Measurements from ENCODE around the gene TM9SF2. TPM values are rescaled to one million over a fixed set of nuclear protein-coding genes. Genes with fewer than 3 reads are reported as not detected.
A peak's percentile ranks its signal among the peaks of the same experiment; 100 is the strongest.
"Not testable (repeated sequence)": the region's sequence is repeated elsewhere in the genome, so short reads cannot be mapped to it uniquely, and the experiment has no call there.

Gene TM9SF2
- total RNA-seq, 1 donor from 2014 or later = 141 TPM

GRCh38 chr13:99489028-99489427 is 12.2 kb upstream of the TM9SF2 start:
- FAIRE-seq (no peak), DNase-seq (ENCODE audit: low spot score in 2 of 2) (no peak)

GRCh38 chr13:99491750-99492149 is 9.5 kb upstream of the TM9SF2 start:
- not testable (repeated sequence) for FAIRE-seq; DNase-seq (ENCODE audit: low spot score in 2 of 2)

DNA sequence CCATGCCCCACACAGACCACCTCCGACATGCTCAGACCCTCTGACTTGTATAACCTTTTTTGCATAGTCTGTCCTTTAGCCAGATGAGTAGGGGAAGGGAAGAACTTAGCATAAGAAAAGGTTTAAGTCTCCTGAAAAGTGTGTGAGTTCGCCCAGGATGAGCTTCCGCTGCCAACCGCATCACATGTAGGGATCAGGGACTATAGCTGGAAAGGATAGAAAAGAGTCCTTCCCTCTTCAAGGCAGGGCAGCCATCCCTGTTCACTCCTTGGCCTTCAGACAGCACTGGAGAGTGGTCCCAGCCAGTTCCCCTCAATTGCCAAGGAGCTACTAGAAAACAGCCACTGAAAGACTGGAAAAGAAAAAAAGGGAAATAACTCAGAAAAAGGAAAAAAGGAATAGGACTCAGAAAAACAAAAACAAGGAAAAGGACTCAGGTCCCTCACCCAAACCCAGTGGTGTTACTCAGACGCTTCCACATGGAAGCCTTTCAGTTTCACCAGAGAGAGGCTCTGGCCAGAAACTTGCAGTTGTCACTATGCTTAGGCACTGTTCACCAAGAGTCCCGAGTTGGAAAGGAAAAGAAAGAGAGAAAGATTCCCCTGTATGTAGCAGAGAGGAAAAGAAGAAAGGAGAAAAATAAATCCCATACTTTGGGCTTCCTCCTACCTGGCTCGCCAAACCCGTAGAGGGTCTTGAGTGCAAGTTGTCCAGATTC is 5.6 kb upstream of the TM9SF2 start:
- FAIRE-seq = no peak
- DNase-seq (ENCODE audit: low spot score in 2 of 2) = no peak

DNA sequence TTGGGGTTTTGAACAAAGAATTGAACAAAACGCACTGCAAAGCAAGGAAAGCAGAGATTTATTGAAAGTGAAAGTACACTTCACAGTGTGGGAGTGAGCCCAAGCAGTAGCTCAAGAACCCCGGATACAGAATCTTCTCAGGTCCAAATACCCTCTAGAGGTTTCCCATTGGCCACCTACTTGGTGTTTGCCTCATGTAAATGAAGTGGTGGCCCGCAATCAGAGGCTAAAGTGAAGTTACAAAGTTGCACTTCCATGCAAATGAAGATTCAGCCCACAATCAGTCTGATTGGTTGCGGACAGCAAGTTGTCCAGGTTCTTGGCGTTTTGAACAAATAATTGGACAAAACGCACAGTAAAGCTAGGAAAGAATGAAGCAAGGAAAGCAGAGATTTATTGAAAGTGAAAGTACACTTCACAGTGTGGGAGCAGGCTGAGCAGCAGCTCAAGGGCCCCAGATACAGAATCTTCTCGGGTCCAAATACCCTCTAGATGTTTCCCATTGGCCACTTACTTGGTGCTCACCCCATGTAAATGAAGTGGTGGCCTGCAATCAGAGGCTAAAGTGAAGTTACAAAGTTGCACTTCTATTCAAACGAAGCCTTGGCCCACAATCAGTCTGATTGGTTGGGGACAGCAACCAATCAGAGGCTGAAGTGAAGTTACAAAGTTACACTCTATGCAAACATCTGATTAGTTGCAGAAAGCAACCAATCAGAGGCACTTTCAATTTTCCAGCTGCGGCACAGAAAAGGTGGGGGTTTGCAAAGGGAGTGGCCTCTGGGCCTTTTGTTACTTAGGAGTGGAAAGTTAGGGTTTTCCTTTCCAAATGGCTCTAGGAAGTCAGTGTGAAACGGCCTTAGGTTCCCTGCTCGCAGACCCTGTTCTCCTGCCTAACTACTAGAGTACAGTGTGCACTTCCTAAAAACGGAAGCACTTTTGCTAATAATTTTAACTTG is 4.8 kb upstream of the TM9SF2 start:
- no peak for DNase-seq (ENCODE audit: low spot score in 2 of 2)
- no peak for FAIRE-seq

DNA sequence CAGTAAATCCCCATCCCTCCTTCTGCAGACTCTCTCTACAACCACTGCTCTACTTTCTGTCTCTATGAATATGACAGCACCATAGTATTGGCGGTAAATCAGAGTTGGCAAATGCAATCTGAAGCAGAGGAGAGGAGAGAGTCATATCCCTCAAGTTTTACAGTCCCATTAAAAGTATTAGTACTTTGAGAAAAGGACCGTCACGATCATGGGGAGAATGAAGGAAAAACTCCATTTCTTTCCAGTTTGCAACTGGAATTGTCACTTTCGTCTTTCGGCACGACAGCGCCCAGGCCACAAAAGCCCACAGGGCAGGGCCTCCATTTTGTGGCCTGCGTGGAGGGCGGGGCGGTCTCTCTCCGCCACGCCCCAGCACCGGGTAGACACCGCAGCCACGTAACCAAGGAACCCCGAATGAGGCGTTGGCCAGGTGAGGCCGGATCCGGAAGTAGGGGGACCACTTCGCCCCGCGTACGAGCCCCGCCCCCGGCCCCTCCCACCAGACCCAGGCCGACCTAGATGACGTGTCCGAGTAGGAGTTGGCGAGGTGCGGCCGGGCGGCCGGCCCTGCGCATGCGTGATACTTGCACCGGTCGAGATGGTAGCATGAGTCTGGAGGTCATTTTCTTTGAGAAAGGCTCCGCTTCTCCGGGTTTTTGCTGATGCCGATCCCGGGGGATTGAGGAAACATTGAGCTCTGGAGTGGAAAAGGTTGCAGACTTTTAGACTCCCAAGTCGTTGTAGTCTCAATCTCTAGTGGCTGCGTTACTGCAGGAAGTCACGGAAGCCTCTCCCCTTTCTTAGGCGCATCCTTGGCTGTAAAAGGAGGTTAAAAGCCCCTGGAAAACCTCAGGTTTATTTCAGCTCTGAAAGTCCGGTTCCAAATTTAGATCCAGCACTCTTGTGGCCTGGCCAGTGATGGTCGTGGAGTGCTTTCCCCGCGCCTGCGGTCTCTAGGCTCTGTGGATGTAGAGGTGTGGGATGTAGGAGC is 2.8 kb upstream of the TM9SF2 start:
- FAIRE-seq = no peak
- peak; percentile 76 to 91 for DNase-seq (ENCODE audit: low spot score in 2 of 2)

GRCh38 chr13:99500839-99501183 is 461 bp upstream of the TM9SF2 start:
- FAIRE-seq (no peak), DNase-seq (ENCODE audit: low spot score in 2 of 2) (no peak)

- no peak for FAIRE-seq
- no peak for DNase-seq (ENCODE audit: low spot score in 2 of 2)
These were observed 603 bp downstream of the TM9SF2 start for GRCh38 chr13:99501848-99502301.

DNA sequence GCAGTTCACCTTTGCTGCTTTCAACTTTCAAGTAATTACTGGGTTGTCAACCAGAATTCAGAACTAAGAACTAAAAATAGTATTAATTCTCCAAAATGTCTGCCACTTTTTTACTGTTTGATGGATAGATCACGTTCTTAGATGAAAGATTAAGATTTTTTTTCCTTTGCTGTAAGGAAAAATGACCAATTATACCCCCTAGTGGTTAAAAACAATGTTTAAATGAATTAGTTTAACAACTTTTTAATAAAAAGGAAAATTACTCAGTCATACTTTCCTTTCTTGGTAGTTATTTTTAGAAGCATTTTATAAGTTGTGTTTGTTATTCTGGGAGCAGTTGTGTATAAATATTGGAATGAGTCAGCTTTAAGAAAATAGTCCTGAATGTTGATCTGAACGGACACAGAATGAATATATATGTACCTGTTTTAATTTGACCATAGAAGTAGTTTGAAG is 4.6 kb downstream of the TM9SF2 start:
- no peak for FAIRE-seq
- DNase-seq (ENCODE audit: low spot score in 2 of 2) = no peak

DNA sequence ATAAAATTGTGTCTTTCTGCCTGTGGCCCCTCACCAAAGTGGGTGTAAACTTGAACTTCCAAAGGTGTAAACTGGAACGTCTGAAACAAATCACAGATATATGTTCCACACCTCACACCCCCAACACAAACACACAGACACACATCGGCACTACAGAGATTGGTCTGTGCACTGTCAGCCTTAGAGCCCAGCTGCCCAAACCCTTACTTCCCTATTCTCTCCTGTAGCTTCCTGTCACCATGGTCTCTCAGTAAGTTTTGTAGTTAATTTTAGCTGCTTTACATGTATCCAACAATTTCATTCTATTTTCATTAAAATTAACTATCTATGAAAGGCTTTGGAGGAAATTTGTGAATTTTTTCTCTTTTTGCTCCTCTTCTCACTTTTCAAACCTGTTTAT is 5.4 kb downstream of the TM9SF2 start:
- FAIRE-seq (no peak), DNase-seq (ENCODE audit: low spot score in 2 of 2) (no peak)

DNA sequence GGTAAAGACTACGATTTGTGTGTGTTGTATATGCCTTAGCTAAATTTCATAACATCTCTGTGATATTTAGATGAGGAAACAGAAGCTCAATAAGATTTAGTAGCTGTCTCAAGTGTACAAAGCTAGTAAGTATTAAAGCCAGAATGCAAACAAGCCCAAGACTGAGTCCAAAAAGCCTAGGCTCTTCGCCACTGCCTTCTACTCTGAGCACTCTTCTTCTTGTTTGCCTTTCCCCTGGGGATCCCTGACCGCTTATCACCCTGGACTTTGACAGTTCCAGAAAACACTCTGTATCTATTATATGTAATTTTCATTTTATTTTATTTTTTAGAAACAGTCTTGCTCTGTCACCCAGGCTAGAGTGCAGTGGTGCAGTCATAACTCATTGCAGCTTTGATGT is 5.8 kb downstream of the TM9SF2 start:
- FAIRE-seq = no peak
- no peak for DNase-seq (ENCODE audit: low spot score in 2 of 2)

DNA sequence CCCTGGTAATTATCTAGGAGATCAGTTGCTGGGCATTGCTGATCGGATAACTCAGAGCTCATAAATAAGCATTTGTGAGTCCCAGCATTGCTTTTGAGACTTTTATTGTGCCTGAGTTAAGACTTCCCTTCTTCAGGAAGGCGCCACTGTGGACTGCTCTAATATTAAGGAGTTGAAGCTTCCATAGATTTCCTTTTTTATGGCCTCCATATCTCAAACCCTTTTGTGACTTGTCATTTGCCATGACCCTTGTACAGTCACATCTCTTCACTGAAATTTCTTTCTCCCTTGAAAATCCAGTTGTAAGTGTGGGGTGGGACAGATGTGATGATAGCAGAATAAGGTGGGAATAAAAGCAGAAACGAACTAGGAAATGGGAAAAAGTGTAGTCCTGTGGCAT is 6.3 kb downstream of the TM9SF2 start:
- FAIRE-seq = no peak

GRCh38 chr13:99507986-99508385 is 6.7 kb downstream of the TM9SF2 start:
- no peak for FAIRE-seq

More for the DNA sequence above, 6.3 kb downstream of the TM9SF2 start:
- no peak for DNase-seq (ENCODE audit: low spot score in 2 of 2)

GRCh38 chr13:99509479-99509878 is 8.2 kb downstream of the TM9SF2 start:
- DNase-seq (ENCODE audit: low spot score in 2 of 2) = no peak
- FAIRE-seq = no peak

More at GRCh38 chr13:99507986-99508385, 6.7 kb downstream of the TM9SF2 start:
- DNase-seq (ENCODE audit: low spot score in 2 of 2) = no peak

- no peak for DNase-seq (ENCODE audit: low spot score in 2 of 2)
- no peak for FAIRE-seq
These were observed 13.5 kb downstream of the TM9SF2 start for GRCh38 chr13:99514801-99515200.

- no peak for FAIRE-seq
- no peak for DNase-seq (ENCODE audit: low spot score in 2 of 2)
These were observed 15.1 kb downstream of the TM9SF2 start for GRCh38 chr13:99516153-99516929.

DNA sequence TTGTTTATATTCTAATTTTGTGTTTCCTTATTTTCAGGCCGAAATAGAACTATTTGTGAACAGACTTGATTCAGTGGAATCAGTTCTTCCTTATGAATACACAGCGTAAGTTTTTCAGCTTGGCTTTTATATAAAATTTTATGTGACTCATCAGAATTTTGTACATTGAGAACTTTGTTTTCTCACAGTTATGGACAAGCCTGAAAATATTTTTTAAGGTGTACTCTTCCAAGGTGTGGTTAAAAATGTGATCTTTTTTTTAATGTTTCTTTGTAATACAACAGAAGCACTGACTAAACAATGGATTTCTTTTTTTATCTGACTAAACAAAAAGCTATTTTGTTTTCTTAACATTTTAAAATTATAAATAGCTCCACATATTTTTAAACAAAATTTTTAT is 16.3 kb downstream of the TM9SF2 start:
- no peak for DNase-seq (ENCODE audit: low spot score in 2 of 2)
- FAIRE-seq = no peak

- DNase-seq (ENCODE audit: low spot score in 2 of 2) (no peak), FAIRE-seq (no peak)
These were observed 16.7 kb downstream of the TM9SF2 start for GRCh38 chr13:99517984-99518383.

- FAIRE-seq (no peak), DNase-seq (ENCODE audit: low spot score in 2 of 2) (no peak)
These were observed 21.0 kb downstream of the TM9SF2 start for GRCh38 chr13:99522298-99522697.

DNA sequence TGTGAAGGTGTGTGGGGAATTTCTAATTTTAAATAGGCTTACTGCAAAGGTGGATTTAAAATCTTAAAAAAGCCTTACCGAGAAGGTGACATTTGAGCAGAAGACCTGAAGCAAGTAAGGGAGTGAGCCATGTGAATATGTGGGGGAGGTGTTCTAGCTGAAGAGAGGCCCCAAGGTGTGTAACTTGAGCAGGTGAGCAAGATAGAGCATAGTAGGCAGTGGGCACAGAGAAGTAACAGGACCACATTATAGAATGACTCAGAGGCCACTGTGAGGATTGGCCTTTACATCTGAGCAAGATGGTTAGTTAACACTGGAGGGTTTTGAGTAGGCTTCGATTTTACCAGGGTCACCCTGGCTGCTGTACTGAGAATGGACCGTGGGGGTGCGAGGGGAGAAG is 22.6 kb downstream of the TM9SF2 start:
- no peak for FAIRE-seq

More for the DNA sequence above, 22.6 kb downstream of the TM9SF2 start:
- no peak for DNase-seq (ENCODE audit: low spot score in 2 of 2)

Measured in frontal cortex (tissue), 4 donors.